Mucosa of descending colon (tissue), 3 donors: ENCODE measurements around the gene VLDLR. TPM values are rescaled to one million over a fixed set of nuclear protein-coding genes. Genes with fewer than 3 reads are reported as not detected.
A peak's percentile ranks its signal among the peaks of the same experiment; 100 is the strongest.

ENCODE experiments used
- ATAC-seq: fragments of 200-7000 bp; cut with Tn5 transposase; one replicate; pipeline ENCODE4 v1.9.1; 2020; ENCODE audit warnings: mild to moderate bottlenecking, moderate library complexity
- DNase-seq, 3 donors: peaks; one replicate each; pipeline ENCODE4 v3.0.0-alpha.2; 2020
- H3K36me3 ChIP-seq: fragments of 200-600 bp; one replicate; pipeline ENCODE4 v1.8.0; 2021; ENCODE audit warnings: low read depth, mild to moderate bottlenecking
- H3K4me1 ChIP-seq: fragments of 200-600 bp; one replicate; pipeline ENCODE4 v1.8.0; 2021; ENCODE audit warnings: low read depth, mild to moderate bottlenecking
- H3K4me3 ChIP-seq: fragments of 200-600 bp; one replicate; pipeline ENCODE4 v1.8.0; 2021; ENCODE audit warnings: mild to moderate bottlenecking
- H3K9me3 ChIP-seq: fragments of 200-600 bp; one replicate; pipeline ENCODE4 v1.8.0; 2021; ENCODE audit warnings: mild to moderate bottlenecking
- intact Hi-C, 2 donors: fragments of 100-400 bp; cut with DNase I in 1 of 2; cut with micrococcal nuclease in 1 of 2; formaldehyde crosslinking; loops; one replicate each; pipeline versions ENCODE4 v1.11.0 to v1.11.1; 2022; cut with DNase I, micrococcal nuclease
- total RNA-seq, 3 donors: library from RNA; stranded (reverse); fragmentation: NEBNext Ultra II Directional in 2 of 3; extraction: Animal tissue kit (Norgen Biotek cat#: 25700) in 2 of 3; gene quantifications; one replicate each; pipeline versions ENCODE4 v1.2.1 to v1.2.4, GENCODE V29; 2021 to 2023
- TF ChIP-seq, protein P1 (sequence below): fragments of 200-600 bp; IDR thresholded peaks from one replicate; pipeline ENCODE4 v1.8.0; 2022; ENCODE audit warnings: antibody characterized with exemption, mild to moderate bottlenecking
- donor health status: DM: no; HTN: no; CAD: no; lungs with moderate emphysema.
- donor health status: DM: no; HTN: no; CAD: no.
- donor health status: DM: no; HTN: yes; CAD: no.

VLDLR gene
- total RNA-seq, 3 donors from 2014 or later = 8.0 to 13.2 (median 9.9) TPM

DNA sequence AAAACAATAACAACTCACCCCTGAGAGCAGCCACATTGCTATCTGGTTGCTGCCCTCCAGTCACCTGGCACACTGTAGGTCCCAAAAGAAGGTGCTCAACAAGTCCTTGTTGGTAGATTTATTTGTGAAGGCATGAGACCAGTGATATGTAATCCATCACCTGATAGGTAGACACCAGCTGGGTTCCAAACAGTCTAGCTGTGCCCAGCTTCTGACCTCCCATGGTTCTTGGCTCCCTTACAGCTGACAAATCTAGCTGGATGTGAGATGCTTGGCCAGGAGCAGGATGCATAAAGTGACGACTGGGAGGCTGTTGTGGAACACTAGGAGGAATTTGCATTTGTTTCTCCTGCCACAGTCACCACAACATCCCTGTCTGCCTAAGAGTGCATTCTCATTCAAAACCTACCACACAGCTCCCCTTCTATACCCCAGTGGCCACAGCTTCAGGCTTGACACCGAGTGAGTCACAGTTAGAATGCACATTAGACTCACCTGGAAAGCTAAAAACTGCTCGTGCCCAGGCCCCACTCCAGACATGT, 7.8 kb upstream of the VLDLR start:
- H3K9me3 ChIP-seq = no peaks in the 10 kb centered on the region
- TF ChIP-seq, protein P1, sequence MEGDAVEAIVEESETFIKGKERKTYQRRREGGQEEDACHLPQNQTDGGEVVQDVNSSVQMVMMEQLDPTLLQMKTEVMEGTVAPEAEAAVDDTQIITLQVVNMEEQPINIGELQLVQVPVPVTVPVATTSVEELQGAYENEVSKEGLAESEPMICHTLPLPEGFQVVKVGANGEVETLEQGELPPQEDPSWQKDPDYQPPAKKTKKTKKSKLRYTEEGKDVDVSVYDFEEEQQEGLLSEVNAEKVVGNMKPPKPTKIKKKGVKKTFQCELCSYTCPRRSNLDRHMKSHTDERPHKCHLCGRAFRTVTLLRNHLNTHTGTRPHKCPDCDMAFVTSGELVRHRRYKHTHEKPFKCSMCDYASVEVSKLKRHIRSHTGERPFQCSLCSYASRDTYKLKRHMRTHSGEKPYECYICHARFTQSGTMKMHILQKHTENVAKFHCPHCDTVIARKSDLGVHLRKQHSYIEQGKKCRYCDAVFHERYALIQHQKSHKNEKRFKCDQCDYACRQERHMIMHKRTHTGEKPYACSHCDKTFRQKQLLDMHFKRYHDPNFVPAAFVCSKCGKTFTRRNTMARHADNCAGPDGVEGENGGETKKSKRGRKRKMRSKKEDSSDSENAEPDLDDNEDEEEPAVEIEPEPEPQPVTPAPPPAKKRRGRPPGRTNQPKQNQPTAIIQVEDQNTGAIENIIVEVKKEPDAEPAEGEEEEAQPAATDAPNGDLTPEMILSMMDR = no peak
- no peak for DNase-seq
- intact Hi-C loops = no loop called here
- no peak for ATAC-seq
- no peaks in the 10 kb centered on the region for H3K4me1 ChIP-seq
- no peaks in the 10 kb centered on the region for H3K36me3 ChIP-seq
- H3K4me3 ChIP-seq = no peak overlapping the region

DNA sequence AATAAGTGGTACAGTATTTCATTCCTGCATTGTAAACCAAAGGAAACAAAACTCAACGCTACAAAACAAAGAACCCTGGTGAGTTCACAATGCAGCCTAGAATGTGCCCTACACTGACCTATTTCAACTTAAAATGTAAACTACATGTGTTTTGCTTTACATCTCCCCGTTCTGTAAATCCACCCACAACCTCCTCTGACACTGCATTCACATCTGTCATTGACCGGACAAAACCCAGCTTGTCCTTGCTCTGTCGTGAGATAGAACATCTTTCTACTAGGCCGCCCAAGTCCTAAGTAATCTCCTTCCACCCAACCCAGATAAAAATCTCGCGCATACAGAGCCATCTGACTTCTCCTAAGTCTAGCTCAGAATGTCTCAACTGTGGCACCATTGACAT, 6.1 kb upstream of the VLDLR start:
- no peaks in the 10 kb centered on the region for H3K9me3 ChIP-seq
- no peaks in the 10 kb centered on the region for H3K36me3 ChIP-seq
- H3K4me1 ChIP-seq = no peaks in the 10 kb centered on the region
- TF ChIP-seq, protein P1 = no peak
- ATAC-seq (no peak), DNase-seq (no peak)
- H3K4me3 ChIP-seq = no peak overlapping the region
- intact Hi-C loops = no loop called here

DNA sequence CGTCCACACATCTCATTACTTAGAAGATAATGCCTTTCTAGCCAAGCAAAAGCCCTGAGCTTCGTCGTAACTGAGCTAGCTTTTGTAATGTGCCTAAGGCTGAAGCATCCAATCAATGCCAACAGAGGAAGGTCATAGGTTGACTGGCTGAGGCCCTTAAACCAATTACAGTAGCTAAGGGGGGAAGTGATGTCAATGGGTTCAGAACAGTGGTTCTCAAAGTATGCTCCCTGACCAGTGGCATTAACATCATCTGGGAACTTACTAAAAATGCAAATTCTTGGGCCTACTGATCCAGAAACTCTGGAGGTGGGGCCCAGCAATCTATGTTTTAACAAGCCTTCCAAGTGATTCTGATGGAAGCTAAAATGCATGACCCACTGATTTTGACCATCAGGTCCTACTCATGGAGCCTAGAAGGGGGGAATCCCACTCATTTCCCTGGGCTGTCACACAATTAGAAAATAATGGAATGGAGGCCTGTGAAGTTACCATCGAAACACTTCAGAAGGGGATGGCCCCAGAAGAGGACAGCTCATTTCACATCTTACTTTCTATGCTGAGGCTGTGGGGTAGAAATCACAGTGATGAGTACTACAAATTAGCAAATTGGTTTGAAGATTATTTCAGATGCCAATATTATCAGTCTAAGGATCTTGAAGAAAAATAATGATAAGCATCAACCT, 4.8 kb upstream of the VLDLR start:
- H3K4me3 ChIP-seq = no peak overlapping the region
- DNase-seq (no peak), ATAC-seq (no peak)
- TF ChIP-seq, protein P1 = no peak
- intact Hi-C loops = no loop called here
- H3K4me1 ChIP-seq = no peaks in the 10 kb centered on the region
- no peaks in the 10 kb centered on the region for H3K9me3 ChIP-seq
- H3K36me3 ChIP-seq = no peaks in the 10 kb centered on the region

DNA sequence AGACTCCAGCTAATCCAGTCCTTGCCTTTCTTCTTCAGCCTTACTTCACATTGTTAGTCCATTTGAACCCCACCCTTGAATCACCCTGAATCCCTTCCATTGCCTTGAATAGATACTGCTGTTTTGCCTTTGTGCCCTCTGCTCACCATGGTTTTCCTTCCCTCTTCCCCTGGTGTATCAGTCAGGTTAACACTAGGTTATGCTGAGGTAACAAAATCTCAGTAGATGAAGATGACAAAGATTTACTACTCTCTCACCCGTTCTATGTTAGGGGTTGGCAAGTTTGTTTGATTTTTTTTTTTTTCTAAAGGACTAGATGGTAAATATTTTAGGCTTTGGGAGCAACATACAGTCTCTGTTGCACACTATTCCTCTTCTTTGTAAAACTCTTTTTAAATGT, 3.3 kb upstream of the VLDLR start:
- TF ChIP-seq, protein P1 = no peak
- no peak for ATAC-seq
- Histone ChIP-seq H3K36me3 (no peaks in the 10 kb centered on the region), H3K9me3 (no peaks in the 10 kb centered on the region), H3K4me1 (peaks cover 5% of the 10 kb centered on the region), H3K4me3 (no peak overlapping the region)
- no peak for DNase-seq
- intact Hi-C loops = no loop called here

DNA sequence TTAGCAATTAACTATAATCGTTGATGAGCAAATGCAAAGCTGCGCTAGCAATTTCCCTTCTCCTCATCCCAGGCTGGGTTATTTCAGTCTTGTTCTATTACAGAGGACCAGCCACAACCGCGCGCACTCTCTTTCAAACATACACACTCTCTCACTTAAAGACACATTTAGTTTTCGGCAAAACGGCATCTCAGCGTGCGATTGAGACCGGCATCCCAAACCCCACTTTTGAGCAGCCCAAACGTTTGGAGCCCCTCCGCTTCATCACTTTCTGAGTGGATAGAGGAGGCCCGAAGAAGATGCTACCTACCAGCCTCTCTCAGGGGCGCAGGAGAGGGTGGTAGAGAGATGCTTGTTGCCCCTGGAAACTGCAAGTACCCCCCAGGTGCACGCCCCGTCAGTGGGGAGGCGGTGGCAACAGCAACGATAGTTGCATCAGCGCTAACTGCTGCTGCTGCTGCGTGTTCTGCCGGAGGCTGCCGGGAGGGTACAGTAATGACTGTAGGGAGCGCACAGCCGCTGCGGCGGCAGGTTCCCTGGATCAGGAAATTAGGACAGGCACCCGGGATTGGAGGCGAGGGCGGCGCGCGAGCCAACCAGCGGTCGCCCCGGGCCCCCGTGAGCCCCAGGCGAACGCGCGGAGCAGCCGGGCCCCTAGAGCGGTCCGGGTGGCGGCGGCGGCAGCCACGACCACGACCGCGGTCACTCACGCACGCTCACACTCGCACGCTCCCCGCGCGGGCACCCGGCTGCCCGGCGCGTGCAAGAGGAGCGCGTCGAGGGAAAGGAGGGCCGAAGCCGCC, 467 bp upstream of the VLDLR start:
- H3K9me3 ChIP-seq = no peaks in the 10 kb centered on the region
- H3K4me1 ChIP-seq = peaks cover 5% of the 10 kb centered on the region
- TF ChIP-seq, protein P1 = no peak
- intact Hi-C loops = no loop called here
- DNase-seq = peak; percentile 75 to 82 (median 78)
- ATAC-seq = peak; percentile 88
- H3K4me3 ChIP-seq = peak overlapping the region; percentile 10
- H3K36me3 ChIP-seq = no peaks in the 10 kb centered on the region
